HCT116 (cell line): ENCODE measurements around the gene GRIK2. TPM values are rescaled to one million over a fixed set of nuclear protein-coding genes. Genes with fewer than 3 reads are reported as not detected.

Experiments used
- ATAC-seq: fragments of 200-7000 bp; cut with Tn5 transposase; 2 replicates; pipeline ENCODE4 v1.9.1; 2020; ENCODE audit warnings: mild to moderate bottlenecking, moderate library complexity
- BruUV-seq: library from RNA; stranded (reverse); fragments of 400-500 nt; replicated peaks from 2 replicates; lab custom pipeline; 2021; lab: Mats Ljungman, UMichigan
- CTCF ChIA-PET: fragments of 300-600 bp; sonication (Branson Sonifier 250); formaldehyde crosslinking; loops from one replicate; lab custom pipeline; 2021; ENCODE audit warnings: antibody characterized with exemption; lab: Charles Lee
- POLR2A ChIA-PET: fragments of 300-600, 350-600 bp; sonication (Branson Sonifier 250); formaldehyde crosslinking; loops from one replicate; lab custom pipeline; 2021; ENCODE audit warnings: antibody characterized with exemption; lab: Charles Lee
- RAD21 ChIA-PET, 2 experiments: fragments of 300-600 bp; sonication (Branson Sonifier 250); formaldehyde crosslinking; loops; one replicate each; lab custom pipeline; 2023; ENCODE audit warnings: low total read pairs in 2 of 2; ENCODE audit not compliant: uncharacterized antibody in 2 of 2, unreplicated experiment in 2 of 2, low non-redundant PET in 1 of 2; lab: Charles Lee
- DNase-seq: peaks from one replicate; pipeline ENCODE4 v3.0.0-alpha.2; 2010; ENCODE audit warnings: low read depth, low spot score
- H2AFZ ChIP-seq: fragments of 200-600 bp; shearing (Covaris generic), sonication (generic); 2 replicates; pipeline ENCODE4 v1.6.1; 2017; ENCODE audit warnings: low read depth, mixed run types, mixed read lengths, antibody characterized with exemption, low read length; ENCODE audit not compliant: poor library complexity, severe bottlenecking
- H3K27ac ChIP-seq: 2 replicates; pipeline ENCODE4 v1.5.1; 2012; ENCODE audit warnings: low read depth, low read length
- H3K27me3 ChIP-seq: fragments of 200-600 bp; sonication (generic); 2 replicates; pipeline ENCODE4 v1.6.1; 2016; ENCODE audit warnings: mixed run types, low read length, mixed read lengths; ENCODE audit not compliant: insufficient read depth
- H3K36me3 ChIP-seq, 2 experiments: fragments of 200-500 bp in 1 of 2; fragments of 200-600 bp in 1 of 2; sonication (Bioruptor generic) in 1 of 2; sonication (generic) in 1 of 2; 2 replicates each; pipeline versions ENCODE4 v1.5.1 to v1.6.1; 2014 to 2016; ENCODE audit warnings: low read length in 2 of 2, inconsistent platforms in 1 of 2, mixed read lengths in 1 of 2, mixed run types in 1 of 2; ENCODE audit not compliant: insufficient read depth in 2 of 2, control insufficient read depth in 1 of 2
- H3K4me1 ChIP-seq, 2 experiments: fragments of 200-600 bp in 1 of 2; sonication (generic) in 1 of 2; 2 replicates each; pipeline versions ENCODE4 v1.5.1 to v1.6.1; 2012 to 2017; ENCODE audit warnings: low read length in 2 of 2, inconsistent platforms in 1 of 2, mild to moderate bottlenecking in 1 of 2, mixed read lengths in 1 of 2, mixed run types in 1 of 2, moderate library complexity in 1 of 2; ENCODE audit not compliant: insufficient read depth in 2 of 2, control insufficient read depth in 1 of 2
- H3K4me2 ChIP-seq: fragments of 200-600 bp; sonication (generic); 2 replicates; pipeline ENCODE4 v1.6.1; 2017; ENCODE audit warnings: mixed run types, low read length, mixed read lengths
- H3K4me3 ChIP-seq, 2 experiments: fragments of 200-600 bp in 1 of 2; sonication (generic) in 1 of 2; replicated peaks in 1 of 2; 2 replicates each; pipeline ENCODE4 v1.5.1; 2011 to 2016; ENCODE audit warnings: low read length in 2 of 2, control low read depth in 1 of 2, low read depth in 1 of 2, mild to moderate bottlenecking in 1 of 2, mixed read lengths in 1 of 2, mixed run types in 1 of 2
- H3K79me2 ChIP-seq: fragments of 200-600 bp; sonication (generic); 2 replicates; pipeline ENCODE4 v1.6.1; 2017; ENCODE audit warnings: mild to moderate bottlenecking, mixed run types, low read length, moderate library complexity, mixed read lengths; ENCODE audit not compliant: insufficient read depth
- H3K9ac ChIP-seq: fragments of 200-600 bp; sonication (generic); 2 replicates; pipeline ENCODE4 v1.6.1; 2016; ENCODE audit warnings: low read length, mixed read lengths
- H3K9me2 ChIP-seq: fragments of 200-600 bp; sonication (generic), shearing (Covaris generic); 2 replicates; pipeline ENCODE4 v1.6.1; 2017; ENCODE audit warnings: mixed run types, mild to moderate bottlenecking, moderate library complexity; ENCODE audit not compliant: insufficient read depth
- H3K9me3 ChIP-seq, 2 experiments: fragments of 200-500 bp in 1 of 2; fragments of 200-600 bp in 1 of 2; sonication (Bioruptor generic) in 1 of 2; sonication (generic) in 1 of 2; 2 replicates each; pipeline ENCODE4 v1.6.1; 2014 to 2017; ENCODE audit warnings: low read length in 2 of 2, mixed read lengths in 2 of 2, inconsistent platforms in 1 of 2, low read depth in 1 of 2, mild to moderate bottlenecking in 1 of 2, mixed run types in 1 of 2, moderate library complexity in 1 of 2; ENCODE audit not compliant: control insufficient read depth in 1 of 2, insufficient read depth in 1 of 2
- H4K20me1 ChIP-seq: fragments of 200-600 bp; sonication (generic), shearing (Covaris generic); 2 replicates; pipeline ENCODE4 v1.6.1; 2017; ENCODE audit warnings: mixed run types, mild to moderate bottlenecking, moderate library complexity; ENCODE audit not compliant: insufficient read depth
- CBX3 ChIP-seq: IDR thresholded peaks from 2 replicates; pipeline ENCODE4 v1.6.1; 2012; ENCODE audit warnings: low read depth
- CEBPB ChIP-seq: IDR thresholded peaks from 2 replicates; pipeline ENCODE4 v1.6.1; 2012; ENCODE audit warnings: low read depth
- EGR1 ChIP-seq: IDR thresholded peaks from 2 replicates; pipeline ENCODE4 v1.6.1; 2012; ENCODE audit warnings: low read depth
- ELF1 ChIP-seq: IDR thresholded peaks from 2 replicates; pipeline ENCODE4 v1.6.1; 2012; ENCODE audit warnings: low read depth, borderline replicate concordance
- EZH2 ChIP-seq: fragments of 200-600 bp; sonication (generic); IDR thresholded peaks from 2 replicates; pipeline ENCODE4 v1.6.1; 2017; ENCODE audit warnings: antibody characterized with exemption, mixed run types
- EZH2phosphoT487 ChIP-seq: fragments of 200-600 bp; IDR thresholded peaks from 2 replicates; pipeline ENCODE4 v1.6.1; 2018; ENCODE audit warnings: antibody characterized with exemption, borderline replicate concordance
- FOSL1 ChIP-seq: IDR thresholded peaks from 2 replicates; pipeline ENCODE4 v1.6.1; 2012; ENCODE audit warnings: low read depth
- POLR2A ChIP-seq: IDR thresholded peaks from 2 replicates; pipeline ENCODE4 v1.7.0; 2011; ENCODE audit warnings: borderline replicate concordance; ENCODE audit not compliant: insufficient read depth, insufficient read length; ENCODE audit errors: extremely low read depth
- POLR2AphosphoS5 ChIP-seq: IDR thresholded peaks from 2 replicates; pipeline ENCODE4 v1.6.1; 2011; ENCODE audit warnings: mild to moderate bottlenecking, low read depth, low read length, moderate library complexity
- RAD21 ChIP-seq: IDR thresholded peaks from 2 replicates; pipeline ENCODE4 v1.6.1; 2012; ENCODE audit warnings: low read depth, mild to moderate bottlenecking
- SIN3A ChIP-seq: IDR thresholded peaks from 2 replicates; pipeline ENCODE4 v1.6.1; 2012; ENCODE audit warnings: low read depth
- SP1 ChIP-seq: IDR thresholded peaks from 2 replicates; pipeline ENCODE4 v1.6.1; 2012; ENCODE audit warnings: low read depth
- SRF ChIP-seq: IDR thresholded peaks from 2 replicates; pipeline ENCODE4 v1.6.1; 2012; ENCODE audit warnings: low read depth
- TCF7L2 ChIP-seq: IDR thresholded peaks from 2 replicates; pipeline ENCODE4 v1.7.0; 2011; ENCODE audit warnings: borderline replicate concordance, inconsistent platforms; ENCODE audit not compliant: insufficient read depth, insufficient read length; ENCODE audit errors: extremely low read depth
- YY1 ChIP-seq: IDR thresholded peaks from 2 replicates; pipeline ENCODE4 v1.6.1; 2011; ENCODE audit warnings: low read length, low read depth, moderate library complexity, mild to moderate bottlenecking; ENCODE audit not compliant: insufficient replicate concordance; ENCODE audit errors: extremely low read depth
- ZNF274 ChIP-seq: fragments of 200-500 bp; sonication (Bioruptor generic); IDR thresholded peaks from 2 replicates; pipeline ENCODE4 v1.6.1; 2014; ENCODE audit warnings: mild to moderate bottlenecking, low read depth, low read length, inconsistent platforms
- intact Hi-C: fragments of 100-400 bp; cut with micrococcal nuclease; formaldehyde crosslinking; loops from 2 replicates; pipeline ENCODE4 v1.10.0; 2022
- total RNA-seq: library from RNA; stranded (reverse); gene quantifications from one replicate; pipeline ENCODE4 v1.2.1, GENCODE V29; 2021; ENCODE audit not compliant: unreplicated experiment
- TF ChIP-seq, protein P1 (sequence below), 3 experiments: fragments of 200-600 bp in 1 of 3; sonication (generic) in 1 of 3; IDR thresholded peaks in 2 of 3; conservative IDR thresholded peaks in 1 of 3; 2 replicates each; pipeline ENCODE4 v1.5.1; 2012 to 2017; ENCODE audit warnings: low read depth in 2 of 3, low read length in 2 of 3, antibody characterized with exemption in 1 of 3, borderline replicate concordance in 1 of 3, control low read depth in 1 of 3, mild to moderate bottlenecking in 1 of 3, mixed read lengths in 1 of 3, mixed run types in 1 of 3, moderate library complexity in 1 of 3; ENCODE audit not compliant: insufficient read depth in 1 of 3
- TF ChIP-seq, protein P2 (sequence below): IDR thresholded peaks from 2 replicates; pipeline ENCODE4 v1.6.1; 2012
- TF ChIP-seq, protein P3 (sequence below): IDR thresholded peaks from 2 replicates; pipeline ENCODE4 v1.6.1; 2011; ENCODE audit warnings: mild to moderate bottlenecking, low read length, moderate library complexity; ENCODE audit not compliant: insufficient replicate concordance; ENCODE audit errors: extremely low read depth
- TF ChIP-seq, protein P4 (sequence below): IDR thresholded peaks from 2 replicates; pipeline ENCODE4 v1.6.1; 2012; ENCODE audit warnings: low read depth

Gene GRIK2
- total RNA-seq, 1 experiment from 2014 or later, result 0.64 TPM

DNA sequence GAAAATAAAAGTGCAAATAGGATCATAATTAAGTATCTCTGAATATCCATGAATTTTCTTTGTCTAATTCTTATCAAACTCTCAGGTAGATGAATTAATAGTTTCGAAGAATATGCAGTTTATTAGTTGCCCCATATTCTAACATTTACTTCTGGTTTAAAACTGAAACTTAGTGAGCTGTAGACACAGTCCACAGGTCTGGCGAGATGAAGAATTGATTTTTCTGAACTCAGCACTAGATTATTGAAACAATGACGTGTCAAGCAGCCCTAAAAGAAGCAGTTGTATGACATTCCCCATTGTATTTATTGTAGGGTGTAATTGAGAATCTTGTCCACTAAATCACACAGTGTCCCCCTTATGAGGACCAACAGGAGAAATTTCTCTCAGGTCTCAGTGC, 407.1 kb downstream of the GRIK2 start:
- no peaks in the 10 kb centered on the region for H3K79me2 ChIP-seq
- no peak overlapping the region for H3K27ac ChIP-seq
- H2AFZ ChIP-seq, result no peak overlapping the region
- H3K36me3 ChIP-seq, result no peaks in the 10 kb centered on the region
- ChIA-PET CTCF (no interaction called here), RAD21 (no interaction called here), POLR2A (no interaction called here)
- H4K20me1 ChIP-seq, result no peaks in the 10 kb centered on the region
- no peak overlapping the region for H3K9ac ChIP-seq
- H3K4me2 ChIP-seq, result no peak overlapping the region
- intact Hi-C loops, result no loop called here
- no peaks in the 10 kb centered on the region for H3K4me1 ChIP-seq
- H3K4me3 ChIP-seq, result no peak overlapping the region
- ATAC-seq, result no peak
- DNase-seq, result no peak
- TF ChIP-seq YY1 (no peak), ZNF274 (no peak), FOSL1 (no peak), RAD21 (no peak), POLR2A (no peak), CEBPB (no peak), CBX3 (no peak), EZH2 (no peak), SP1 (no peak), POLR2AphosphoS5 (no peak), ELF1 (no peak), TCF7L2 (no peak), EZH2phosphoT487 (no peak), SRF (no peak), EGR1 (no peak), SIN3A (no peak)
- TF ChIP-seq, protein P1, sequence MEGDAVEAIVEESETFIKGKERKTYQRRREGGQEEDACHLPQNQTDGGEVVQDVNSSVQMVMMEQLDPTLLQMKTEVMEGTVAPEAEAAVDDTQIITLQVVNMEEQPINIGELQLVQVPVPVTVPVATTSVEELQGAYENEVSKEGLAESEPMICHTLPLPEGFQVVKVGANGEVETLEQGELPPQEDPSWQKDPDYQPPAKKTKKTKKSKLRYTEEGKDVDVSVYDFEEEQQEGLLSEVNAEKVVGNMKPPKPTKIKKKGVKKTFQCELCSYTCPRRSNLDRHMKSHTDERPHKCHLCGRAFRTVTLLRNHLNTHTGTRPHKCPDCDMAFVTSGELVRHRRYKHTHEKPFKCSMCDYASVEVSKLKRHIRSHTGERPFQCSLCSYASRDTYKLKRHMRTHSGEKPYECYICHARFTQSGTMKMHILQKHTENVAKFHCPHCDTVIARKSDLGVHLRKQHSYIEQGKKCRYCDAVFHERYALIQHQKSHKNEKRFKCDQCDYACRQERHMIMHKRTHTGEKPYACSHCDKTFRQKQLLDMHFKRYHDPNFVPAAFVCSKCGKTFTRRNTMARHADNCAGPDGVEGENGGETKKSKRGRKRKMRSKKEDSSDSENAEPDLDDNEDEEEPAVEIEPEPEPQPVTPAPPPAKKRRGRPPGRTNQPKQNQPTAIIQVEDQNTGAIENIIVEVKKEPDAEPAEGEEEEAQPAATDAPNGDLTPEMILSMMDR (IDR thresholded peaks at IDR 0.05 in 2 of 3, conservative IDR thresholded peaks at IDR 0.05 in 1 of 3; ENCODE audit: borderline replicate concordance in 1 of 3, insufficient read depth in 1 of 3, low read depth in 2 of 3, low read length in 2 of 3), result no peak
- TF ChIP-seq, protein P2, sequence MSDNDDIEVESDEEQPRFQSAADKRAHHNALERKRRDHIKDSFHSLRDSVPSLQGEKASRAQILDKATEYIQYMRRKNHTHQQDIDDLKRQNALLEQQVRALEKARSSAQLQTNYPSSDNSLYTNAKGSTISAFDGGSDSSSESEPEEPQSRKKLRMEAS, result no peak
- TF ChIP-seq, protein P3, sequence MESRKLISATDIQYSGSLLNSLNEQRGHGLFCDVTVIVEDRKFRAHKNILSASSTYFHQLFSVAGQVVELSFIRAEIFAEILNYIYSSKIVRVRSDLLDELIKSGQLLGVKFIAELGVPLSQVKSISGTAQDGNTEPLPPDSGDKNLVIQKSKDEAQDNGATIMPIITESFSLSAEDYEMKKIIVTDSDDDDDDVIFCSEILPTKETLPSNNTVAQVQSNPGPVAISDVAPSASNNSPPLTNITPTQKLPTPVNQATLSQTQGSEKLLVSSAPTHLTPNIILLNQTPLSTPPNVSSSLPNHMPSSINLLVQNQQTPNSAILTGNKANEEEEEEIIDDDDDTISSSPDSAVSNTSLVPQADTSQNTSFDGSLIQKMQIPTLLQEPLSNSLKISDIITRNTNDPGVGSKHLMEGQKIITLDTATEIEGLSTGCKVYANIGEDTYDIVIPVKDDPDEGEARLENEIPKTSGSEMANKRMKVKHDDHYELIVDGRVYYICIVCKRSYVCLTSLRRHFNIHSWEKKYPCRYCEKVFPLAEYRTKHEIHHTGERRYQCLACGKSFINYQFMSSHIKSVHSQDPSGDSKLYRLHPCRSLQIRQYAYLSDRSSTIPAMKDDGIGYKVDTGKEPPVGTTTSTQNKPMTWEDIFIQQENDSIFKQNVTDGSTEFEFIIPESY, result no peak
- TF ChIP-seq, protein P4, sequence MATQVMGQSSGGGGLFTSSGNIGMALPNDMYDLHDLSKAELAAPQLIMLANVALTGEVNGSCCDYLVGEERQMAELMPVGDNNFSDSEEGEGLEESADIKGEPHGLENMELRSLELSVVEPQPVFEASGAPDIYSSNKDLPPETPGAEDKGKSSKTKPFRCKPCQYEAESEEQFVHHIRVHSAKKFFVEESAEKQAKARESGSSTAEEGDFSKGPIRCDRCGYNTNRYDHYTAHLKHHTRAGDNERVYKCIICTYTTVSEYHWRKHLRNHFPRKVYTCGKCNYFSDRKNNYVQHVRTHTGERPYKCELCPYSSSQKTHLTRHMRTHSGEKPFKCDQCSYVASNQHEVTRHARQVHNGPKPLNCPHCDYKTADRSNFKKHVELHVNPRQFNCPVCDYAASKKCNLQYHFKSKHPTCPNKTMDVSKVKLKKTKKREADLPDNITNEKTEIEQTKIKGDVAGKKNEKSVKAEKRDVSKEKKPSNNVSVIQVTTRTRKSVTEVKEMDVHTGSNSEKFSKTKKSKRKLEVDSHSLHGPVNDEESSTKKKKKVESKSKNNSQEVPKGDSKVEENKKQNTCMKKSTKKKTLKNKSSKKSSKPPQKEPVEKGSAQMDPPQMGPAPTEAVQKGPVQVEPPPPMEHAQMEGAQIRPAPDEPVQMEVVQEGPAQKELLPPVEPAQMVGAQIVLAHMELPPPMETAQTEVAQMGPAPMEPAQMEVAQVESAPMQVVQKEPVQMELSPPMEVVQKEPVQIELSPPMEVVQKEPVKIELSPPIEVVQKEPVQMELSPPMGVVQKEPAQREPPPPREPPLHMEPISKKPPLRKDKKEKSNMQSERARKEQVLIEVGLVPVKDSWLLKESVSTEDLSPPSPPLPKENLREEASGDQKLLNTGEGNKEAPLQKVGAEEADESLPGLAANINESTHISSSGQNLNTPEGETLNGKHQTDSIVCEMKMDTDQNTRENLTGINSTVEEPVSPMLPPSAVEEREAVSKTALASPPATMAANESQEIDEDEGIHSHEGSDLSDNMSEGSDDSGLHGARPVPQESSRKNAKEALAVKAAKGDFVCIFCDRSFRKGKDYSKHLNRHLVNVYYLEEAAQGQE, result no peak
- H3K9me3 ChIP-seq, result no peaks in the 10 kb centered on the region
- H3K9me2 ChIP-seq, result no peaks in the 10 kb centered on the region
- no peaks in the 10 kb centered on the region for H3K27me3 ChIP-seq
- BruUV-seq, result no TSS peak
